Sigmoid colon (tissue), 7 donors: ENCODE data around the gene MIGA2. TPM values are rescaled to one million over a fixed set of nuclear protein-coding genes. Genes with fewer than 3 reads are reported as not detected.

ENCODE experiments used
- DNase-seq: peaks from one replicate; pipeline ENCODE4 v3.0.0-alpha.2; 2019
- H3K27ac ChIP-seq, 4 donors: fragments of 200-600 bp; sonication (generic); one replicate each; pipeline ENCODE4 v1.5.1; 2016 to 2019; ENCODE audit warnings: mild to moderate bottlenecking in 1 of 4
- H3K27me3 ChIP-seq, 3 donors: fragments of 200-600 bp; sonication (generic); one replicate each; pipeline ENCODE4 v1.5.1; 2019; ENCODE audit warnings: mild to moderate bottlenecking in 1 of 3
- H3K36me3 ChIP-seq, 4 donors: fragments of 200-600 bp; sonication (generic); one replicate each; pipeline ENCODE4 v1.5.1; 2016 to 2019
- H3K4me1 ChIP-seq, 4 donors: fragments of 200-600 bp; sonication (generic); one replicate each; pipeline ENCODE4 v1.5.1; 2017 to 2019
- H3K4me3 ChIP-seq, 4 donors: fragments of 200-600 bp; sonication (generic); one replicate each; pipeline ENCODE4 v1.5.1; 2017 to 2019; ENCODE audit warnings: mild to moderate bottlenecking in 2 of 4, moderate library complexity in 1 of 4
- H3K9me3 ChIP-seq, 4 donors: fragments of 200-600 bp in 3 of 4; sonication (generic) in 3 of 4; one replicate each; pipeline versions ENCODE4 v1.5.1 to v1.6.1; 2013 to 2019
- CTCF ChIP-seq, 4 experiments: fragments of 450-650 bp in 3 of 4; fragments of 200-600 bp in 1 of 4; IDR thresholded peaks; one replicate each; pipeline ENCODE4 v1.5.1; 2016 to 2019; ENCODE audit warnings: antibody characterized with exemption in 4 of 4, mild to moderate bottlenecking in 3 of 4, moderate library complexity in 2 of 4
- EP300 ChIP-seq, 4 donors: sonication (generic); formaldehyde crosslinking; IDR thresholded peaks; one replicate each; pipeline ENCODE4 v1.6.1; 2017; ENCODE audit warnings: antibody characterized with exemption in 4 of 4
- POLR2A ChIP-seq, 2 donors: fragments of 450-650 bp; IDR thresholded peaks; one replicate each; pipeline ENCODE4 v1.6.1; 2016; ENCODE audit warnings: antibody characterized with exemption in 2 of 2, mild to moderate bottlenecking in 2 of 2, moderate library complexity in 2 of 2
- POLR2AphosphoS5 ChIP-seq, 4 donors: sonication (generic); formaldehyde crosslinking; IDR thresholded peaks; one replicate each; pipeline ENCODE4 v1.6.1; 2017; ENCODE audit warnings: antibody characterized with exemption in 4 of 4
- WGBS, 2 donors: extraction: QIAGEN DNeasy Blood & Tissue Kit; methylation state at CpG; one replicate each; pipeline ENCODE4 v1.1.7; 2013; 5-methylcytosine and 5-hydroxymethylcytosine counted together
- intact Hi-C: fragments of 100-400 bp; cut with DNase I; formaldehyde crosslinking; loops from one replicate; pipeline ENCODE4 v1.15.1; 2023
- polyA plus RNA-seq, 3 donors: library from polyadenylated mRNA; stranded (reverse); fragments of 200-250 nt; gene quantifications; one replicate each; pipeline ENCODE4 v1.2.3, GENCODE V29; 2013
- total RNA-seq, 4 donors: library from RNA; depleted of rRNA; stranded (reverse); fragments of >200 nt; gene quantifications; one replicate each; pipeline ENCODE4 v1.1.0, GENCODE V29; 2016
- donor health status: healthy with polysubstance abuse.
- donor health status: Bipolar disorder and iron deficiency.
- donor health status: healthy.

MIGA2 gene
- total and polyA plus RNA-seq, 7 donors = 8.4 to 44.3 (median 21.4) TPM

- DNase-seq = no peak
- peaks cover 0 to 25% (median 23%) of the 10 kb centered on the region in 4 donors for H3K4me1 ChIP-seq
- no peaks in the 10 kb centered on the region for H3K9me3 ChIP-seq
- no peaks in the 10 kb centered on the region for H3K27me3 ChIP-seq
- 77 to 83% methylated on average over 8 of the region's 8 CpGs for whole genome bisulfite sequencing, 2 donors
- H3K4me3 ChIP-seq = peak overlapping the region in 2 of 4 donors; percentile 74 to 96
- TF ChIP-seq CTCF (IDR thresholded peaks at IDR 0.05) = no peak
- TF ChIP-seq EP300 (IDR thresholded peaks at IDR 0.05) = no peak
- no peak for TF ChIP-seq POLR2A (IDR thresholded peaks at IDR 0.05)
- intact Hi-C loops = loop anchor here (5.0 kb wide), 1 partner anchor 44 kb away; the partner anchor contains the start of gene DOLPP1
- H3K27ac ChIP-seq = peak overlapping the region; percentile 82 to 88 (median 85)
- H3K36me3 ChIP-seq = peaks cover 0 to 30% (median 18%) of the 10 kb centered on the region in 4 donors
Observed at GRCh38 chr9:129038109-129038852, 1.9 kb downstream of the MIGA2 start.

- Histone ChIP-seq H3K9me3 (no peaks in the 10 kb centered on the region), H3K27ac (no peak overlapping the region), H3K4me3 (no peak overlapping the region), H3K36me3 (peaks cover 0 to 49% (median 25%) of the 10 kb centered on the region in 4 donors), H3K4me1 (peaks cover 0 to 25% (median 23%) of the 10 kb centered on the region in 4 donors), H3K27me3 (no peaks in the 10 kb centered on the region)
- DNase-seq = no peak
- TF ChIP-seq POLR2A (IDR thresholded peaks at IDR 0.05) (no peak), CTCF (IDR thresholded peaks at IDR 0.05) (no peak), EP300 (IDR thresholded peaks at IDR 0.05) (no peak), POLR2AphosphoS5 (IDR thresholded peaks at IDR 0.05) (no peak)
- intact Hi-C loops = no loop called here
- WGBS, 2 donors = 95 to 96% methylated on average over 12 of the region's 12 CpGs
Observed at GRCh38 chr9:129040113-129040643, 3.8 kb downstream of the MIGA2 start.

- TF ChIP-seq POLR2AphosphoS5 (IDR thresholded peaks at IDR 0.05) = no peak
- TF ChIP-seq EP300 (IDR thresholded peaks at IDR 0.05) = no peak
- no peak for TF ChIP-seq CTCF (IDR thresholded peaks at IDR 0.05)
- TF ChIP-seq POLR2A (IDR thresholded peaks at IDR 0.05) = no peak
- peaks cover 0 to 67% (median 30%) of the 10 kb centered on the region in 4 donors for H3K36me3 ChIP-seq
- intact Hi-C loops = no loop called here
- no peaks in the 10 kb centered on the region for H3K9me3 ChIP-seq
- 90 to 96% methylated on average over 16 of the region's 16 CpGs for WGBS, 2 donors
- H3K4me1 ChIP-seq = peaks cover 0 to 19% (median 16%) of the 10 kb centered on the region in 4 donors
- no peak overlapping the region for H3K4me3 ChIP-seq
- H3K27ac ChIP-seq = no peak overlapping the region
- H3K27me3 ChIP-seq = no peaks in the 10 kb centered on the region
- DNase-seq = no peak
Observed at GRCh38 chr9:129042016-129042415, 5.6 kb downstream of the MIGA2 start.

GRCh38 chr9:129052592-129052991 is 16.2 kb downstream of the MIGA2 start:
- H3K4me1 ChIP-seq = no peaks in the 10 kb centered on the region
- H3K9me3 ChIP-seq = no peaks in the 10 kb centered on the region
- no peak overlapping the region for H3K4me3 ChIP-seq
- intact Hi-C loops = no loop called here
- TF ChIP-seq EP300 (IDR thresholded peaks at IDR 0.05) = no peak
- 23 to 69% methylated on average over 8 of the region's 8 CpGs for whole genome bisulfite sequencing, 2 donors
- H3K27ac ChIP-seq = no peak overlapping the region
- H3K36me3 ChIP-seq = peaks cover 22 to 96% (median 25%) of the 10 kb centered on the region in 4 donors
- DNase-seq = no peak
- H3K27me3 ChIP-seq = no peaks in the 10 kb centered on the region

GRCh38 chr9:129053020-129053419 is 16.6 kb downstream of the MIGA2 start:
- Histone ChIP-seq H3K27ac (no peak overlapping the region), H3K27me3 (no peaks in the 10 kb centered on the region), H3K4me3 (no peak overlapping the region), H3K4me1 (no peaks in the 10 kb centered on the region), H3K36me3 (peaks cover 17 to 95% (median 24%) of the 10 kb centered on the region in 4 donors), H3K9me3 (no peaks in the 10 kb centered on the region)
- intact Hi-C loops = no loop called here
- DNase-seq = no peak
- WGBS, 2 donors = 77 to 89% methylated on average over 6 of the region's 6 CpGs
- TF ChIP-seq CTCF (IDR thresholded peaks at IDR 0.05) (no peak), EP300 (IDR thresholded peaks at IDR 0.05) (no peak), POLR2AphosphoS5 (IDR thresholded peaks at IDR 0.05) (no peak), POLR2A (IDR thresholded peaks at IDR 0.05) (no peak)
